GM19438 (cell line): ENCODE results near the gene HOXA4.

Experiments
- ATAC-seq: cut with Tn5 transposase; IDR thresholded peaks from one replicate; pipeline ENCODE4 v1.9.1; 2021; ENCODE audit warnings: low read depth; ENCODE audit not compliant: unreplicated experiment

The HOXA4 gene

GRCh38 chr7:27170426-27171324, 40.1 kb upstream of the HOXA4 start:
- no peak for ATAC-seq

- ATAC-seq = no peak
Observed at GRCh38 chr7:27169658-27170425, 39.3 kb upstream of the HOXA4 start.

DNA sequence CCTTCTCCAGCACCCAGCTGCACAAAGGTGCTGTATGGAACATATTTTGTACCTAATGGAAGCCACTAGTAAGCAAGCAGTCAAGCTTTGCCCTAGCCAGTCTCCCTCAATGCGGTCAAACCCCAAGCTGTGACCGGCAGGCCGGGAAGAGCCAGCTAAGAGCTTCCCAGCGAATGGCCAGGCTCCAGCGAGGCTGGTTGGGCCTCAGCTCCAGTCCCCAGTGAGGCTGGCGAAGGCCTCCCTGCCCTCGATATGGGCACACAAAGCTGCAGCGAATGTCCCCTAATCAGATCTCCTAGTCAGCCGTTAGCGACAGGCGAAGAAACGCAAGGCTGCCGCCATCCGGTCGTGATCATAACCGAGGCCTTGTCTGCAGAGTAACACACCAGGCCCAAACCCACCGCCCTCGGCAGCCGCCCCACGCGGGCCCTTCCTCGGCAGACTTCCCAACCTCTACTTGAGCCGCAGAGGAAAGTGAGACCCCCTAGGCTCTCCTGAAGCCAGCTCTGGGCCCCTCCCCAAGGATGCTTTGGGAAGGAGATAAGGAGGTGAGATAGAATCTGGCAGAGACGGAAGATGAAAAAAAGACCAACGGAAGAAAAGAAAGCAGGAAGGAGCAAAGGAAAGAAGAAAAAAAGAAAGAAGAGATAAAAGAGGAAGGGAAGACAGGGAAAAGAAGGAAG, 37.8 kb upstream of the HOXA4 start:
- ATAC-seq = no peak

GRCh38 chr7:27167916-27168264, 37.3 kb upstream of the HOXA4 start:
- ATAC-seq = no peak

DNA sequence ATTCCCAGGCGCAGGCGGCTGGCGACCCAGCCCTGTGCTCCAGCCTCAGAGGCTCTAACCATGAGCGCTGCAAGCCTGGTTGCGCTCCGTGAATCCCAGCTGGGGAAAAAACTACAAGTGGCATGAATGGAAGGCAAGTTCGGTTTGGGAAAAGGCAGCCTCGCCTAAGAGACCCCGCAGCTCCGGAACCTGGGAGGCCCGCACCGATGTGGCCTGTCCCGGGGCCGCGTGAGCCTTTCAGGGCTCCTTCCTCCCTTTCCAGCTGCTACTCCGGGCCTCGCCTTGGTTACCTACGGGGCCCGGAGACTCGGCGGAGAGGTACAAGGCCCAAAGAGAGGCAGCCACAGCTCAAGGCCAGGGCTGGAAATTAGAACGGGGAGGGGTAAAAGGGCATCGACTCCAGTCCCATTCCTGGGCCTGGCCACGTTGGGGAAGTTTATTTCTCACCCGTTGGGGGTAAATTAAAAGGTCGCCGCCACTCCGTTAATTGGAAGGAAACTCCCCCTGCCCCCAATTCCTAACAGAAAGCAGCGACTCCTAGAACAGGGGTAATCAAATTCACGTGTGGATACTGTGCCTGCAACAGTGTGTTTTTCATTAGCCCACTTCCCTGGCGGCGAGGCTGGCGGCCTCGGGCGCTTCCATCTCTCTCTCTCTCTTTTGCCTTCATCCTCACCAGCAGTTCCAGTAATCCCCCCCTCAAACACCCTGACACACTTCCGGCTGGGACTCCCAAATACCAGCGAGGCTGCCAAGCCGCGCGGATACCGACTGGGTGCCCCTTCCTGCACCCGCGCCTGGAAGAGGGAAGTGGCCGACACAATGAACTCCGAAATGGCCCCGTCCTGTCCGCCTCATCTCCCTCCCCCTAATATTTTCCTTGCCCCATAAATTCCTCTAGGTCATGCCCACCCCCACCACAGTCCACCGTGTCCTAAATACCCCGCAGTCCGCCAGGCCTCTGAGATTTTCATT, 36.3 kb upstream of the HOXA4 start:
- ATAC-seq = no peak

DNA sequence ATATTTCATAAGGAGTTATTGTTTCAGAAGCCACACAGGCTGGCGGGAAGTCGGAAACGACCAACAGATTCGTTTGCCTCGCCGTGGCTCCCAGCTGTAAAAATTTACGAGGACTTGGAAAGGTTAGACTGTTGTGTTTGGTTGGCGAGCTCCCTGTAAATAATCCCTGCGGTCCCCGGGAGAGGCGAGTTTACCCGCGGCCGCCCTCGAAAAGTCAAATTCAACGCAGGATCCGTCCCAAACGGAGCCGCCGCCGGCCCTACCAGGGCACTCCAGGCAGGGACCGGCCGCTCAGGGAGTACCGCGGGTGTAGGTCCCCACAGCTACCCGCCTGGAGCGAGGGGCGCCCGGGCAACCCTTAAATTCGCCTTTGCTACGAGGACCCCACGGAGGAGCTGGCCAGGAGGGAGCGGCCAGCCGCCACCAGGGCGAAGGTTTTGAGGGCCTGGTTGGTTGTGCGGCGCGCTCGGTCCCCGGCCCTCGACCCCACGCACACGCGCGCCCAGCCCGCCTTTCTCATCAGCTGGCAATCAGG, 35.5 kb upstream of the HOXA4 start:
- ATAC-seq = no peak

DNA sequence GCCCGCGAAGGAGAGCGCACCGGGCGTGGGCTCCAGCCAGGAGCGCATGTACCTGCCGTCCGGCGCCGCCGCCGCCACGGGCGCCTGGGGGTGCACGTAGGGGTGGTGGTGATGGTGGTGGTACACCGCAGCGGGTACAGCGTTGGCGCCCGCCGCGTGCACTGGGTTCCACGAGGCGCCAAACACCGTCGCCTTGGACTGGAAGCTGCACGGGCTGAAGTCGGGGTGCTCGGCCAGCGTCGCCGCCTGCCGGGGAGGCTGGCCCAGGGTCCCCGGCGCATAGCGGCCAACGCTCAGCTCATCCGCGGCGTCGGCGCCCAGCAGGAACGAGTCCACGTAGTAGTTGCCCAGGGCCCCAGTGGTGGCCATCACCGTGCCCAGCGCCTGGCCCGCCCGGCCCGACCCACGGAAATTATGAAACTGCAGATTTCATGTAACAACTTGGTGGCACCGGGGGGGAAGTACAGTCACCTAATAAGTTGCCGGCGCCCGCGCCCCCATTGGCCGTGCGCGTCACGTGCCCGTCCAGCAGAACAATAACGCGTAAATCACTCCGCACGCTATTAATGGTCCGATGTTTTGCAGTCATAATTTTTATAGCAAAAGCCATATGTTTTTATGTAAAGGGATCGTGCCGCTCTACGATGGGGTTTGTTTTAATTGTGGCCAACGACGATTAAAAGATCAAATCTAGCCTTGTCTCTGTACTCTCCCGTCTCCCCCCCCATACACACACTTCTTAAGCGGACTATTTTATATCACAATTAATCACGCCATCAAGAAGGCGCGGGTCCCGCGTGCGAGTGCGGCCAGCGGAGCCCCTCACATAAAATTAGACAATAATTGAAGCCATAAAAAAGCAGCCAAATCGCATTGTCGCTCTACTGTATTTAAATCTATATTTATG, 34.8 kb upstream of the HOXA4 start, which contains the start of gene HOXA9:
Gene HOXA9 (minus strand): TSS at position 449 of the 907 bp plus-strand sequence. CDS start 80 bp downstream, at position 369.
- no peak for ATAC-seq

- ATAC-seq = no peak
Observed at GRCh38 chr7:27164367-27165088, 34.0 kb upstream of the HOXA4 start.

DNA sequence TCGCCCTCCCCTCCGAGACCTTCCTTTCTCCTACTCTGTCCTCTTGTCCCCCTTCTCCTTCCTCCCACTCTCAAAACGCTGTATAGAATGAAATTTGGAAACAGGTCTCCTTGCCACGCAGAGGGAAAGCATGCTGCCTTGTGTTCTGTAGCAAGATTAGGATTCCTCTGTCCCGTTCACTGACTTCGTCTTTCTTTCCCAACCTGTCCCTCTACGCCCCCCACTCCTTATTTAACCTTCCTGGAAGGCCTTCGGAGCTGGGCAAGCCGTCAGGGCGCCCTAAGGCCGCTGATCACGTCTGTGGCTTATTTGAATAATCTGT, 33.4 kb upstream of the HOXA4 start:
- ATAC-seq = no peak

DNA sequence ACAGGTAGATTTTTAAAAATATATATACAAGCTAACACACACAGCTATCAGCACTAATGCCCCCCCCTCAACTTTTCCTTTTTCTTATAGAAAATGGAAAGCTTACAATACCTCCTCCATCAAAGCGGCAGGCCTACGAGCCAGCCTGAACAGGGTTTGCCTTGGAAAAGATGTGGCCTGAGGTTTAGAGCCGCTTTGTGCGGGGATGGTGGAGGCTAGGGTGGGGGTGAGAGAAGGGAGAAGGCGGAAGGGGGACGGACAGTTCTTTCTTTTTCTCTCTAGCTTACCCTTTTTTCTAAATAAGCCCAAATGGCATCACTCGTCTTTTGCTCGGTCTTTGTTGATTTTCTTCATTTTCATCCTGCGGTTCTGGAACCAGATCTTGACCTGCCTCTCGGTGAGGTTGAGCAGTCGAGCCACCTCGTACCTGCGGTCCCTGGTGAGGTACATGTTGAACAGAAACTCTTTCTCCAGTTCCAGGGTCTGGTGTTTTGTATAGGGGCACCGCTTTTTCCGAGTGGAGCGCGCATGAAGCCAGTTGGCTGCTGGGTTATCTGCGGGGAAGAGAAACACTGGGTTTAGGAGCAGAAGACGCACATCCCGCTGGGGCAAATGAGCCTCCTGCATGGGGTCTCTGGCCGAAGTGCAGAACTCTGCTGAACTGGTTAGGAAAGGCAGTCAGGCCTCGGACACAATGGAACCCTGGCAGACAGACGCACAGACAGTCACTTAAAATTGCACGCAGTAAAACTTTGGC, 32.9 kb upstream of the HOXA4 start:
- ATAC-seq = no peak

GRCh38 chr7:27162561-27163287, 32.2 kb upstream of the HOXA4 start:
- ATAC-seq = no peak

DNA sequence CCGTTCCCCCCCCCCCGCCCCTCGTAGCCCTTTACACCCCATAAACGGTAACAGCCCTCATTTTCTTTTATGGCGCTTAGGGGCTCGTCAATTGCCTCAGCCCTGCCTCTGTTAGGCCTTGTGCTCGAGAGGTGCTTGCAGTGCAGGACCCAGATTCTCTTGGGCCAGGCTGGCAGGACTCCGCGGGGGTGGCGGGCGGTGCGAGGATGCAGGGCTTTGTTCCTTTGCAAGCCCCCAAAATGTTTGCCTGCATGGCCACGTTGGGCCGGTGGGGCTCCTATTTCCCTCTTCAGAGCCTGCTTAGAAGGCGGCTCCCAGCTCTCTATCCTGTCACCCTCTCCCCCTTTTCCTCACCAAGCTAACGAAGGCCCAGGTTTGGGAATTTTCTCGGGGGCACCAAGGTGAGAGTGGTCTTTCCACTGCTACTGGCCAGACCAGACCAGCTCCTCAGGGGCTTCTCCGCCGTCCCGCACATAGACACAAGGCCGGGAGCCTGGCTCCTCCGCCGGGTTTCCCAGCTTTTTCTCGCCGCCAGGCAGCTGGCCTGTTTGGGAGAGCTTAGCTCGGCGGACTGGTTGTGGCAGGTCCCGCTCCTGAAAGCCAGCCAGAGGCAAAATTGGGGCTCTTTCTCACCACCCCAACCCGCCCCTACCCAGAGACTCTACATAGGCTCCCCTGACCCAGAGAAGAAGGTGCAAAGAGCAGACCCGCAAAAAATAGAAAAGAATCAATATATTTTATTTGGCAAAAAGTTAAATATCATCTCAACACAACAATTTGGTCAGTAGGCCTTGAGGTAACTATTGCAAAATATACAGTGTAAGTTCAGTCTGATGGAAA, 31.4 kb upstream of the HOXA4 start:
- ATAC-seq = no peak

GRCh38 chr7:27161214-27161720, 30.7 kb upstream of the HOXA4 start:
- ATAC-seq = no peak

DNA sequence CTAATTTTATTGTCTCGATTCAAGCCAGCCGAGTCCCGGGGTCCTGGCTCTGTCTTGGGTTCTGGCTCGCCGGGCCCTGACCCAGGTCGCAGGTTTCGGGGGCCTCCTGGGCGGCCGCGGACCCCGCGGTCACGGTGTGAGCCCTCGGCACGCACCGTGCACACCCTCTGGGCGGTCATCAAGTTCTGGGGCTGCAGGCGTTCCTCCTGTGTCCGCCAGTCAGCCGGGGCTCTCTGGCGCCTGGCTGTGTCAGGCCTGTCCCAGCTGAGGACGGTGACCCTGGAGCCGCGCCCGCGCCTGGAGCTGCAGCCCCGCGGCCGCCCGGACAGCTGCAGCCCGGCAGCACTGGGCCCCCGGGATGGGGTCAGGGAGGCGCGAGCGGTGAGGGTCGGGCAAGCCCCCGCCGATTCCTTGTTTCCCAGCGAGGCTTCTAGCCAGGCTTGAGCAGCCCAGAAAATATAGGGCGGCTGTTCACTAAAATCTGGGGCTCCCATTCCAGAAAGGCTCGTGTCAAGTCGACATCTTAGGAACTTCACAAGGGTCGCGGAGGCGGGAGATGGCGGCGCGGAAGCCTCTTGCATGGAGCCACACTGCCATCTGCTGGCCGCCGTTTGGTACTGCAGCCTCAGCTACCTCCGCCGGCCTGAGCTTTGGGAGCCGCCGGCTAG, 30.1 kb upstream of the HOXA4 start:
- peak; percentile 46 for ATAC-seq

DNA sequence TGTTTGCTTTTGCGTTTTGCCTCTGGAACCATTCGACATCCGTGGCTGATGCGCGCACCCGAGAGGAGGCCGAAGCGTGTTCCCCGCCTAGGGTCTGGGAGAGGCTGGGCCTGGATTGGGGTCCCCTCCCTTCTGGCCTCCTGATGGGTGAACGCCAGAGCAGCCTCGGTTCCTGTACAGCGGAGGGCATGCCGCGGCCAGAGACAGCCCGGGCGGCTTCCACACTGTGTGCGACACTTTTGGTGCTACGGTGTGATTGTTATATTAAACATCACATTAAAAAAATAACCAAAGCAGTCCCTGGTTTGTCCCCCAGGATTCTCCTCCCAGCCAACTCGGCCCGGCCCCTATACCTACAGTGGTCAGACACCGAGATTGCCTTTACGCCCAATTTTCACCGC, 29.6 kb upstream of the HOXA4 start:
- ATAC-seq = no peak
